ENCODE measurements around the gene ARMC3.

The ARMC3 gene

GRCh38 chr10:23034790-23035189 is 106.9 kb downstream of the ARMC3 start:
- no peak overlapping the region for H3K4me3 ChIP-seq (ENCODE audit: low read length)
- H3K27ac ChIP-seq (ENCODE audit: low read depth, low read length): no peak overlapping the region
- H3K4me2 ChIP-seq (ENCODE audit: low read length): no peak overlapping the region
- H3K36me3 ChIP-seq (ENCODE audit: control insufficient read depth, low read length): no peaks in the 10 kb centered on the region
- no peaks in the 10 kb centered on the region for H3K79me2 ChIP-seq (ENCODE audit: control insufficient read depth, low read length)
- no peaks in the 10 kb centered on the region for H3K9me2 ChIP-seq (replicated peaks; ENCODE audit: control insufficient read depth, low read length)
- no peaks in the 10 kb centered on the region for H3F3A ChIP-seq (ENCODE audit: control insufficient read depth, insufficient read depth)
- no peaks in the 10 kb centered on the region for H3K9me3 ChIP-seq (ENCODE audit: control insufficient read depth, insufficient read depth, low read length)
- H3K27me3 ChIP-seq (ENCODE audit: control insufficient read depth, low read length): peaks cover 10% of the 10 kb centered on the region; the same call in 1 of the 2 replicates
- no peaks in the 10 kb centered on the region for H3K4me1 ChIP-seq (ENCODE audit: control insufficient read depth, low read length)
- TF ChIP-seq EZH2phosphoT487 (IDR thresholded peaks at IDR 0.05; ENCODE audit: borderline replicate concordance, low read length): no peak
- TF ChIP-seq CTCF (IDR thresholded peaks at IDR 0.05; ENCODE audit: low read depth, low read length, poor library complexity, severe bottlenecking): no peak
- no peaks in the 10 kb centered on the region for H4K20me1 ChIP-seq (ENCODE audit: control insufficient read depth, insufficient read depth, low read depth, low read length)

- Histone ChIP-seq H3K9me3 (ENCODE audit: control insufficient read depth, insufficient read depth, low read length) (no peaks in the 10 kb centered on the region), H3K4me2 (ENCODE audit: low read length) (no peak overlapping the region), H4K20me1 (ENCODE audit: control insufficient read depth, insufficient read depth, low read depth, low read length) (no peaks in the 10 kb centered on the region), H3K36me3 (ENCODE audit: control insufficient read depth, low read length) (no peaks in the 10 kb centered on the region), H3F3A (ENCODE audit: control insufficient read depth, insufficient read depth) (no peaks in the 10 kb centered on the region), H3K79me2 (ENCODE audit: control insufficient read depth, low read length) (no peaks in the 10 kb centered on the region), H3K4me1 (ENCODE audit: control insufficient read depth, low read length) (no peaks in the 10 kb centered on the region), H3K27me3 (ENCODE audit: control insufficient read depth, low read length) (peaks cover 10% of the 10 kb centered on the region; the same call in 1 of the 2 replicates), H3K9me2 (replicated peaks; ENCODE audit: control insufficient read depth, low read length) (no peaks in the 10 kb centered on the region), H3K27ac (ENCODE audit: low read depth, low read length) (no peak overlapping the region), H3K4me3 (ENCODE audit: low read length) (no peak overlapping the region)
- TF ChIP-seq CTCF (IDR thresholded peaks at IDR 0.05; ENCODE audit: low read depth, low read length, poor library complexity, severe bottlenecking) (peak; percentile 7), EZH2phosphoT487 (IDR thresholded peaks at IDR 0.05; ENCODE audit: borderline replicate concordance, low read length) (no peak)
These were observed 107.7 kb downstream of the ARMC3 start for GRCh38 chr10:23035569-23035968.

- H3K27ac ChIP-seq (ENCODE audit: low read depth, low read length): no peak overlapping the region
- peaks cover 10% of the 10 kb centered on the region; the same call in 1 of the 2 replicates for H3K27me3 ChIP-seq (ENCODE audit: control insufficient read depth, low read length)
- TF ChIP-seq EZH2phosphoT487 (IDR thresholded peaks at IDR 0.05; ENCODE audit: borderline replicate concordance, low read length) (no peak), CTCF (IDR thresholded peaks at IDR 0.05; ENCODE audit: low read depth, low read length, poor library complexity, severe bottlenecking) (no peak)
- no peaks in the 10 kb centered on the region for H3K79me2 ChIP-seq (ENCODE audit: control insufficient read depth, low read length)
- no peak overlapping the region for H3K4me3 ChIP-seq (ENCODE audit: low read length)
- no peaks in the 10 kb centered on the region for H3K9me3 ChIP-seq (ENCODE audit: control insufficient read depth, insufficient read depth, low read length)
- H3K4me1 ChIP-seq (ENCODE audit: control insufficient read depth, low read length): no peaks in the 10 kb centered on the region
- no peaks in the 10 kb centered on the region for H3K36me3 ChIP-seq (ENCODE audit: control insufficient read depth, low read length)
- no peak overlapping the region for H3K4me2 ChIP-seq (ENCODE audit: low read length)
- no peaks in the 10 kb centered on the region for H4K20me1 ChIP-seq (ENCODE audit: control insufficient read depth, insufficient read depth, low read depth, low read length)
- no peaks in the 10 kb centered on the region for H3K9me2 ChIP-seq (replicated peaks; ENCODE audit: control insufficient read depth, low read length)
- no peaks in the 10 kb centered on the region for H3F3A ChIP-seq (ENCODE audit: control insufficient read depth, insufficient read depth)
These were observed 109.3 kb downstream of the ARMC3 start for GRCh38 chr10:23037152-23037551.

All from DOHH2 (cell line).